ENCODE data around the gene PTCH2. TPM values are rescaled to one million over a fixed set of nuclear protein-coding genes. Genes with fewer than 3 reads are reported as not detected.

Gene PTCH2
- total and polyA plus RNA-seq, 2 of the 13 experiments (the other 11 are each of a cell fraction or from before 2014, with no cell fraction given) = 0.60 to 1.5 TPM

DNA sequence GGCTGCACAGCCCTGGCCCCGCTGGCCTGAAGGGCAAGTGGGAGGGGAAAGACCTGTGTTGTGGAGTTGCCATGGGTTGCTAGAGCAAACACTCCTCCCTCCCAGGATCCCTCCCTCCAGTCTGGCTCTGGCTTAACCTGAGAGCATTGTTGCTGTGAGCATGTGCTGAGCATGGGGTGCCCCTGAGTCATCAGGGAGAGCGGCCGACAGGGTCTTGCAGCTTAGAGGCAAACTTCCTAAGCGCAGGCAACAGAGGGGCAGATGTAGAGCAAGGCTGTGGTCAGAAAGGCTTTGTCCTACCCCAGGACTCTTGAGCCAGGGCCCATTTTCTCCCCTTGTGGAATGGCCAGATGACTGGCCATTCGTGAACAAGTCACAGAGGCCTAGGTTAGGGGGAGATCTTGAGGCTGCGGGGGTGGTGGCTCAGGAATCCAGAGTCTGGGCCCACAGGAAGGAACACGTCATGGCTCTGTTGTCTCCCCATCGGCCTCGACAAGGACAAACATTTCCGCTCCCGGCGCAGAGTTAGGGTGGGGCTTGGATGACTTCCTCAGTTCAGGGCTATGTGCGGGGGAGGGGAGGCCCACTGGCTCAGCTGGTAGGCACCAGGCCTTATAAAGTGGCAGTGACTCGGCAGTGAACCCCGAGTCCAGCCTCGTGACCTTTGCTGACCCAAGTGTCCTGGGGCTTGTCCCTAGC lies 35.5 kb downstream of the PTCH2 start (continued):
- TF ChIP-seq SIN3A (IDR thresholded peaks at IDR 0.05; ENCODE audit: borderline replicate concordance, low read depth, low read length) (peak; percentile 68; the same call in 1 of the 2 replicates), ZNF605 (CRISPR knock-in tag; IDR thresholded peaks at IDR 0.05) (peak; percentile 93), ATF1 (CRISPR knock-in tag; IDR thresholded peaks at IDR 0.05) (no peak; the same call in 1 of the 2 replicates), ZNF616 (CRISPR knock-in tag; IDR thresholded peaks at IDR 0.05; ENCODE audit: low read depth) (0 out of 2 replicates have a peak, but pooled peaks have one; percentile 82), TCF7L2 (IDR thresholded peaks at IDR 0.05; ENCODE audit: low read depth, low read length) (no peak), ETV6 (CRISPR knock-in tag; conservative IDR thresholded peaks at IDR 0.05) (0 out of 2 replicates have a peak, but pooled peaks have one; percentile 11), NR1H2 (CRISPR knock-in tag; IDR thresholded peaks at IDR 0.05; ENCODE audit: borderline replicate concordance, low read depth) (peak; percentile 47; the same call in 1 of the 2 replicates), ZBTB8A (CRISPR knock-in tag; IDR thresholded peaks at IDR 0.05; ENCODE audit: borderline replicate concordance, low read depth) (no peak), ZNF83 (CRISPR knock-in tag; IDR thresholded peaks at IDR 0.05; ENCODE audit: borderline replicate concordance) (peak; percentile 94; the same call in 1 of the 2 replicates), ZNF652 (CRISPR knock-in tag; IDR thresholded peaks at IDR 0.05; ENCODE audit: borderline replicate concordance, low read depth) (peak; percentile 7; the same call in 1 of the 2 replicates), ZNF567 (CRISPR knock-in tag; IDR thresholded peaks at IDR 0.05; ENCODE audit: borderline replicate concordance) (peak; percentile 98), BCL6 (CRISPR knock-in tag; IDR thresholded peaks at IDR 0.05) (peak; percentile 33; the same call in 1 of the 2 replicates), RBM39 (IDR thresholded peaks at IDR 0.05; ENCODE audit: low read depth, low read length, poor library complexity, severe bottlenecking) (peak; percentile 52), MAFK (conservative IDR thresholded peaks at IDR 0.05 in 1 of 2, IDR thresholded peaks at IDR 0.05 in 1 of 2; ENCODE audit: low read length in 2 of 2) (no peak; a peak in 1 of 4 replicates)
- TF ChIP-seq, protein P1, sequence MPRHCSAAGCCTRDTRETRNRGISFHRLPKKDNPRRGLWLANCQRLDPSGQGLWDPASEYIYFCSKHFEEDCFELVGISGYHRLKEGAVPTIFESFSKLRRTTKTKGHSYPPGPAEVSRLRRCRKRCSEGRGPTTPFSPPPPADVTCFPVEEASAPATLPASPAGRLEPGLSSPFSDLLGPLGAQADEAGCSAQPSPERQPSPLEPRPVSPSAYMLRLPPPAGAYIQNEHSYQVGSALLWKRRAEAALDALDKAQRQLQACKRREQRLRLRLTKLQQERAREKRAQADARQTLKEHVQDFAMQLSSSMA (CRISPR knock-in tag; IDR thresholded peaks at IDR 0.05) = peak; percentile 15; the same call in 1 of the 2 replicates
- TF ChIP-seq, protein P2, sequence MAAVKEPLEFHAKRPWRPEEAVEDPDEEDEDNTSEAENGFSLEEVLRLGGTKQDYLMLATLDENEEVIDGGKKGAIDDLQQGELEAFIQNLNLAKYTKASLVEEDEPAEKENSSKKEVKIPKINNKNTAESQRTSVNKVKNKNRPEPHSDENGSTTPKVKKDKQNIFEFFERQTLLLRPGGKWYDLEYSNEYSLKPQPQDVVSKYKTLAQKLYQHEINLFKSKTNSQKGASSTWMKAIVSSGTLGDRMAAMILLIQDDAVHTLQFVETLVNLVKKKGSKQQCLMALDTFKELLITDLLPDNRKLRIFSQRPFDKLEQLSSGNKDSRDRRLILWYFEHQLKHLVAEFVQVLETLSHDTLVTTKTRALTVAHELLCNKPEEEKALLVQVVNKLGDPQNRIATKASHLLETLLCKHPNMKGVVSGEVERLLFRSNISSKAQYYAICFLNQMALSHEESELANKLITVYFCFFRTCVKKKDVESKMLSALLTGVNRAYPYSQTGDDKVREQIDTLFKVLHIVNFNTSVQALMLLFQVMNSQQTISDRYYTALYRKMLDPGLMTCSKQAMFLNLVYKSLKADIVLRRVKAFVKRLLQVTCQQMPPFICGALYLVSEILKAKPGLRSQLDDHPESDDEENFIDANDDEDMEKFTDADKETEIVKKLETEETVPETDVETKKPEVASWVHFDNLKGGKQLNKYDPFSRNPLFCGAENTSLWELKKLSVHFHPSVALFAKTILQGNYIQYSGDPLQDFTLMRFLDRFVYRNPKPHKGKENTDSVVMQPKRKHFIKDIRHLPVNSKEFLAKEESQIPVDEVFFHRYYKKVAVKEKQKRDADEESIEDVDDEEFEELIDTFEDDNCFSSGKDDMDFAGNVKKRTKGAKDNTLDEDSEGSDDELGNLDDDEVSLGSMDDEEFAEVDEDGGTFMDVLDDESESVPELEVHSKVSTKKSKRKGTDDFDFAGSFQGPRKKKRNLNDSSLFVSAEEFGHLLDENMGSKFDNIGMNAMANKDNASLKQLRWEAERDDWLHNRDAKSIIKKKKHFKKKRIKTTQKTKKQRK (IDR thresholded peaks at IDR 0.05; ENCODE audit: low read length) = no peak
- TF ChIP-seq, protein P3, sequence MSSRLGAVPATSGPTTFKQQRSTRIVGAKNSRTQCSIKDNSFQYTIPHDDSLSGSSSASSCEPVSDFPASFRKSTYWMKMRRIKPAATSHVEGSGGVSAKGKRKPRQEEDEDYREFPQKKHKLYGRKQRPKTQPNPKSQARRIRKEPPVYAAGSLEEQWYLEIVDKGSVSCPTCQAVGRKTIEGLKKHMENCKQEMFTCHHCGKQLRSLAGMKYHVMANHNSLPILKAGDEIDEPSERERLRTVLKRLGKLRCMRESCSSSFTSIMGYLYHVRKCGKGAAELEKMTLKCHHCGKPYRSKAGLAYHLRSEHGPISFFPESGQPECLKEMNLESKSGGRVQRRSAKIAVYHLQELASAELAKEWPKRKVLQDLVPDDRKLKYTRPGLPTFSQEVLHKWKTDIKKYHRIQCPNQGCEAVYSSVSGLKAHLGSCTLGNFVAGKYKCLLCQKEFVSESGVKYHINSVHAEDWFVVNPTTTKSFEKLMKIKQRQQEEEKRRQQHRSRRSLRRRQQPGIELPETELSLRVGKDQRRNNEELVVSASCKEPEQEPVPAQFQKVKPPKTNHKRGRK (CRISPR knock-in tag; IDR thresholded peaks at IDR 0.05) = peak; percentile 47; the same call in 1 of the 2 replicates
- TF ChIP-seq, protein P4, sequence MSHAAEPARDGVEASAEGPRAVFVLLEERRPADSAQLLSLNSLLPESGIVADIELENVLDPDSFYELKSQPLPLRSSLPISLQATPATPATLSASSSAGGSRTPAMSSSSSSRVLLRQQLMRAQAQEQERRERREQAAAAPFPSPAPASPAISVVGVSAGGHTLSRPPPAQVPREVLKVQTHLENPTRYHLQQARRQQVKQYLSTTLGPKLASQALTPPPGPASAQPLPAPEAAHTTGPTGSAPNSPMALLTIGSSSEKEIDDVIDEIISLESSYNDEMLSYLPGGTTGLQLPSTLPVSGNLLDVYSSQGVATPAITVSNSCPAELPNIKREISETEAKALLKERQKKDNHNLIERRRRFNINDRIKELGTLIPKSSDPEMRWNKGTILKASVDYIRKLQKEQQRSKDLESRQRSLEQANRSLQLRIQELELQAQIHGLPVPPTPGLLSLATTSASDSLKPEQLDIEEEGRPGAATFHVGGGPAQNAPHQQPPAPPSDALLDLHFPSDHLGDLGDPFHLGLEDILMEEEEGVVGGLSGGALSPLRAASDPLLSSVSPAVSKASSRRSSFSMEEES (CRISPR knock-in tag; IDR thresholded peaks at IDR 0.05) = peak; percentile 83
- TF ChIP-seq, protein P5, sequence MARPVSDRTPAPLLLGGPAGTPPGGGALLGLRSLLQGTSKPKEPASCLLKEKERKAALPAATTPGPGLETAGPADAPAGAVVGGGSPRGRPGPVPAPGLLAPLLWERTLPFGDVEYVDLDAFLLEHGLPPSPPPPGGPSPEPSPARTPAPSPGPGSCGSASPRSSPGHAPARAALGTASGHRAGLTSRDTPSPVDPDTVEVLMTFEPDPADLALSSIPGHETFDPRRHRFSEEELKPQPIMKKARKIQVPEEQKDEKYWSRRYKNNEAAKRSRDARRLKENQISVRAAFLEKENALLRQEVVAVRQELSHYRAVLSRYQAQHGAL (CRISPR knock-in tag; IDR thresholded peaks at IDR 0.05; ENCODE audit: not compliant biosample characterization) = no peak

All from HepG2 (cell line).